Neural cell (in vitro differentiated cells): ENCODE results near the gene MAGED2. TPM values are rescaled to one million over a fixed set of nuclear protein-coding genes. Genes with fewer than 3 reads are reported as not detected.

Source experiments
- polyA plus RNA-seq: library from polyadenylated mRNA; depleted of rRNA; stranded (reverse); fragments of >200 nt; gene quantifications from 2 replicates; pipeline ENCODE4 v1.2.3, GENCODE V29; 2014
- small RNA-seq, 3 experiments: library from RNA; depleted of rRNA; stranded (forward); fragments of <200 nt; gene quantifications; one replicate each; pipeline ENCODE3, GENCODE V24; 2012

MAGED2 gene
- polyA plus RNA-seq, 1 donor from 2014 or later, result 982 TPM

Small RNAs within 50 kb of the gene (small RNA-seq; reads per million reads assigned to genes)
- gene AL049732.1, result 0 reads per million in 3 experiments
- 129 to 183 (median 130) reads per million in 3 experiments for gene SNORA11

Other genes with a start within 250 kb of the MAGED2 start
- not detected in 2 replicates for gene ITIH6, start 9.5 kb upstream of the MAGED2 start, polyA plus RNA-seq
- 361 and 487 TPM in 2 replicates for gene TRO, start 113.1 kb downstream of the MAGED2 start, polyA plus RNA-seq
- 0.51 and 0.52 TPM in 2 replicates for gene PFKFB1, start 186.4 kb downstream of the MAGED2 start, polyA plus RNA-seq
- 3.0 and 3.1 TPM in 2 replicates for gene APEX2, start 192.6 kb downstream of the MAGED2 start, polyA plus RNA-seq
- not detected in 2 replicates for gene ALAS2, start 223.2 kb downstream of the MAGED2 start, polyA plus RNA-seq